GM12875 (cell line): ENCODE data around the gene TST.

Source experiments
- H3K4me3 ChIP-seq: one replicate; pipeline ENCODE4 v1.5.1; 2011; ENCODE audit warnings: low read depth, low read length, control low read depth
- CTCF ChIP-seq: IDR thresholded peaks from 2 replicates; pipeline ENCODE4 v1.5.1; 2011; ENCODE audit warnings: low read depth, mild to moderate bottlenecking, control low read depth, inconsistent platforms, low read length, moderate library complexity, borderline replicate concordance; ENCODE audit not compliant: insufficient read depth

The TST gene

GRCh38 chr22:36968249-36968964 is 50.8 kb downstream of the TST start:
- no peak overlapping the region for H3K4me3 ChIP-seq
- no peak for TF ChIP-seq CTCF

- TF ChIP-seq CTCF: no peak
- no peak overlapping the region for H3K4me3 ChIP-seq
These were observed 52.3 kb downstream of the TST start for GRCh38 chr22:36966851-36967540.

- no peak for TF ChIP-seq CTCF
- no peak overlapping the region for H3K4me3 ChIP-seq
These were observed 53.6 kb downstream of the TST start for GRCh38 chr22:36965696-36966095.

GRCh38 chr22:36964106-36964505 is 55.1 kb downstream of the TST start:
- TF ChIP-seq CTCF: no peak
- H3K4me3 ChIP-seq: no peak overlapping the region

GRCh38 chr22:36963302-36963701 is 55.9 kb downstream of the TST start:
- no peak overlapping the region for H3K4me3 ChIP-seq
- TF ChIP-seq CTCF: no peak

- H3K4me3 ChIP-seq: no peak overlapping the region
- no peak for TF ChIP-seq CTCF
These were observed 57.6 kb downstream of the TST start for GRCh38 chr22:36961626-36962025.
